CD4-positive, alpha-beta T cell (primary cell): ENCODE measurements around the gene ASZ1. TPM values are rescaled to one million over a fixed set of nuclear protein-coding genes. Genes with fewer than 3 reads are reported as not detected.

Experiments
- ATAC-seq: fragments of 200-7000 bp; cut with Tn5 transposase; one replicate; pipeline ENCODE4 v1.10.0; 2022; ENCODE audit warnings: mild to moderate bottlenecking; ENCODE audit not compliant: poor library complexity
- CTCF ChIA-PET: fragments of 350-600 bp; sonication (Branson Sonifier 250); formaldehyde crosslinking; loops from one replicate; lab custom pipeline; 2021; ENCODE audit warnings: antibody characterized with exemption, inconsistent platforms; lab: Charles Lee
- POLR2A ChIA-PET: fragments of 350-600 bp; sonication (Branson Sonifier 250); formaldehyde crosslinking; loops from one replicate; lab custom pipeline; 2021; ENCODE audit warnings: antibody characterized with exemption, inconsistent platforms; lab: Charles Lee
- DNase-seq, 14 experiments: peaks; one replicate each; pipeline ENCODE4 v3.0.0-alpha.2; 2013 to 2020; ENCODE audit warnings: mixed read lengths in 2 of 14
- H3K27ac ChIP-seq, 2 donors: one replicate each; pipeline versions ENCODE4 v1.5.1 to v1.7.0; 2013; ENCODE audit warnings: low read length in 2 of 2, low read depth in 1 of 2, mild to moderate bottlenecking in 1 of 2
- H3K27me3 ChIP-seq, 2 experiments: 1 replicate in 1 of 2; 2 replicates in 1 of 2; pipeline versions ENCODE4 v1.6.1 to v1.7.0; 2013; ENCODE audit warnings: low read length in 2 of 2, control low read depth in 1 of 2, mild to moderate bottlenecking in 1 of 2, moderate library complexity in 1 of 2; ENCODE audit not compliant: insufficient read depth in 2 of 2, control insufficient read depth in 1 of 2
- H3K36me3 ChIP-seq: one replicate; pipeline ENCODE4 v1.6.1; 2013; ENCODE audit warnings: low read length, control low read depth; ENCODE audit not compliant: insufficient read depth
- H3K4me1 ChIP-seq: one replicate; pipeline ENCODE4 v1.6.1; 2013; ENCODE audit warnings: low read length, control low read depth; ENCODE audit not compliant: insufficient read depth
- H3K4me3 ChIP-seq: one replicate; pipeline ENCODE4 v1.5.1; 2013; ENCODE audit warnings: mild to moderate bottlenecking, low read length, moderate library complexity
- H3K9me3 ChIP-seq, 2 experiments: 1 replicate in 1 of 2; 2 replicates in 1 of 2; pipeline versions ENCODE4 v1.6.1 to v1.7.0; 2013; ENCODE audit warnings: low read length in 2 of 2, mild to moderate bottlenecking in 2 of 2, control low read depth in 1 of 2, moderate library complexity in 1 of 2; ENCODE audit not compliant: control insufficient read depth in 1 of 2, insufficient read depth in 1 of 2
- H3K27ac Mint-ChIP-seq: one replicate; pipeline ENCODE4 v1.8.0; 2020; ENCODE audit warnings: mixed read lengths
- H3K27me3 Mint-ChIP-seq: one replicate; pipeline ENCODE4 v1.8.0; 2021; ENCODE audit warnings: mixed read lengths
- H3K36me3 Mint-ChIP-seq: one replicate; pipeline ENCODE4 v1.8.0; 2021; ENCODE audit warnings: low read depth, mixed read lengths
- H3K4me1 Mint-ChIP-seq: one replicate; pipeline ENCODE4 v1.8.0; 2021; ENCODE audit warnings: low read depth, mixed read lengths
- H3K4me3 Mint-ChIP-seq: one replicate; pipeline ENCODE4 v1.8.0; 2020; ENCODE audit warnings: mild to moderate bottlenecking, mixed read lengths
- H3K9me3 Mint-ChIP-seq: one replicate; pipeline ENCODE4 v1.8.0; 2020; ENCODE audit warnings: mixed read lengths
- intact Hi-C, 2 experiments: fragments of 100-400 bp; cut with DNase I in 1 of 2; cut with micrococcal nuclease in 1 of 2; formaldehyde crosslinking; loops; one replicate each; pipeline versions ENCODE4 v1.15.1 to v1.9.0; 2023 to 2025; cut with DNase I, micrococcal nuclease
- total RNA-seq, 174 experiments: library from RNA in 2 of 174; stranded (reverse) in 2 of 174; gene quantifications; one replicate each; pipeline ENCODE4 v1.2.3 and lab custom pipeline; 2021 to 2026
- TF ChIP-seq, protein P1 (sequence below): fragments of 200-600 bp; IDR thresholded peaks from one replicate; pipeline ENCODE4 v1.8.0; 2022; ENCODE audit warnings: antibody characterized with exemption, mild to moderate bottlenecking

ASZ1 gene
- total RNA-seq, 2 experiments from 2014 or later = not detected

GRCh38 chr7:117458977-117459583 lies 31.8 kb upstream of the ASZ1 start:
- H3K4me3 ChIP-seq = no peak overlapping the region
- no peak overlapping the region for H3K27ac ChIP-seq
- Mint-ChIP-seq H3K9me3 (peaks cover 3% of the 10 kb centered on the region), H3K27ac (no peak overlapping the region), H3K27me3 (no peaks in the 10 kb centered on the region), H3K4me1 (no peaks in the 10 kb centered on the region), H3K36me3 (no peaks in the 10 kb centered on the region), H3K4me3 (no peak overlapping the region)
- TF ChIP-seq, protein P1, sequence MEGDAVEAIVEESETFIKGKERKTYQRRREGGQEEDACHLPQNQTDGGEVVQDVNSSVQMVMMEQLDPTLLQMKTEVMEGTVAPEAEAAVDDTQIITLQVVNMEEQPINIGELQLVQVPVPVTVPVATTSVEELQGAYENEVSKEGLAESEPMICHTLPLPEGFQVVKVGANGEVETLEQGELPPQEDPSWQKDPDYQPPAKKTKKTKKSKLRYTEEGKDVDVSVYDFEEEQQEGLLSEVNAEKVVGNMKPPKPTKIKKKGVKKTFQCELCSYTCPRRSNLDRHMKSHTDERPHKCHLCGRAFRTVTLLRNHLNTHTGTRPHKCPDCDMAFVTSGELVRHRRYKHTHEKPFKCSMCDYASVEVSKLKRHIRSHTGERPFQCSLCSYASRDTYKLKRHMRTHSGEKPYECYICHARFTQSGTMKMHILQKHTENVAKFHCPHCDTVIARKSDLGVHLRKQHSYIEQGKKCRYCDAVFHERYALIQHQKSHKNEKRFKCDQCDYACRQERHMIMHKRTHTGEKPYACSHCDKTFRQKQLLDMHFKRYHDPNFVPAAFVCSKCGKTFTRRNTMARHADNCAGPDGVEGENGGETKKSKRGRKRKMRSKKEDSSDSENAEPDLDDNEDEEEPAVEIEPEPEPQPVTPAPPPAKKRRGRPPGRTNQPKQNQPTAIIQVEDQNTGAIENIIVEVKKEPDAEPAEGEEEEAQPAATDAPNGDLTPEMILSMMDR = no peak
- H3K4me1 ChIP-seq = no peaks in the 10 kb centered on the region
- POLR2A ChIA-PET = no interaction called here
- no peaks in the 10 kb centered on the region for H3K27me3 ChIP-seq
- no peaks in the 10 kb centered on the region for H3K9me3 ChIP-seq
- DNase-seq (peak in 1 of 14 experiments; percentile 2), ATAC-seq (no peak)
- CTCF ChIA-PET = no interaction called here
- H3K36me3 ChIP-seq = no peaks in the 10 kb centered on the region
- intact Hi-C loops = no loop called here

- CTCF ChIA-PET = no interaction called here
- H3K27ac Mint-ChIP-seq = no peak overlapping the region
- POLR2A ChIA-PET = no interaction called here
- Histone ChIP-seq H3K27ac (no peak overlapping the region), H3K9me3 (peaks cover 0 to 11% of the 10 kb centered on the region in 2 experiments), H3K4me3 (no peak overlapping the region), H3K4me1 (no peaks in the 10 kb centered on the region), H3K36me3 (no peaks in the 10 kb centered on the region), H3K27me3 (no peaks in the 10 kb centered on the region)
- intact Hi-C loops = no loop called here
- H3K36me3 Mint-ChIP-seq = no peaks in the 10 kb centered on the region
- ATAC-seq = no peak
- no peak for DNase-seq
- H3K4me3 Mint-ChIP-seq = no peak overlapping the region
- no peaks in the 10 kb centered on the region for H3K4me1 Mint-ChIP-seq
- H3K27me3 Mint-ChIP-seq = no peaks in the 10 kb centered on the region
- TF ChIP-seq, protein P1 = no peak
- peaks cover 8% of the 10 kb centered on the region for H3K9me3 Mint-ChIP-seq
These were observed 21.4 kb upstream of the ASZ1 start for GRCh38 chr7:117448655-117449054.

DNA sequence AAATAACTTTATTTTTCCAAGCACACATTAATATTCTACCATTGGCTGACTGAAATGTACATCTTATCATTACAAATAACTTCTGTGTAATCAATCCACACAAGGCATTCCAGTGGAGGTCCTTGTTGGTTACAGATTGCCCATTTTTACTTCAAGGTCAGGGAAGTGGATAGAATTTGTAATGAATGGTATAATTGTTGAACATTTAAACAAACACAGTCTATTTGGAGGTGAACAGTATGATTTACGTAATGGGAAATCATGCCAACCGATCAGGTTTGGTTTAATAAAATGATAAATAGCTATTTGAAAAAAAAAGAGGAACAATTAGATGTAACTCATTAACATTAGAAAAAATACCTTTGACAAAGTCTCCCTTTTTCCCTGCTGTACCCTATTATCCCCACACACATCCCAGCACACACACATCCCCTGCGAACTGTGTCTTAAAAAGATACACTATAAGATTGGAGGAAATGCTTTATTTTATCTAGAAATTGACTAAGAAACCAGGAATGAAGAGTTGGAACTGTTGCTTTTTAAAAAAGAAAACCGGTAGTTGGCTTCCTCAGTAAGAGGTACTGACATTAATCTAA lies 19.0 kb upstream of the ASZ1 start:
- no peaks in the 10 kb centered on the region for H3K4me1 Mint-ChIP-seq
- H3K27me3 ChIP-seq = no peaks in the 10 kb centered on the region
- POLR2A ChIA-PET = no interaction called here
- CTCF ChIA-PET = no interaction called here
- H3K27me3 Mint-ChIP-seq = no peaks in the 10 kb centered on the region
- peaks cover 0 to 11% of the 10 kb centered on the region in 2 experiments for H3K9me3 ChIP-seq
- H3K36me3 ChIP-seq = no peaks in the 10 kb centered on the region
- no peaks in the 10 kb centered on the region for H3K36me3 Mint-ChIP-seq
- peaks cover 7% of the 10 kb centered on the region for H3K9me3 Mint-ChIP-seq
- DNase-seq (no peak), ATAC-seq (no peak)
- no peaks in the 10 kb centered on the region for H3K4me1 ChIP-seq
- no peak overlapping the region for H3K27ac ChIP-seq
- TF ChIP-seq, protein P1 = no peak
- H3K27ac Mint-ChIP-seq = no peak overlapping the region
- no peak overlapping the region for H3K4me3 ChIP-seq
- intact Hi-C loops = no loop called here
- no peak overlapping the region for H3K4me3 Mint-ChIP-seq
